Glomerular visceral epithelial cell (primary cell): ENCODE data around the gene NOS3.
"Not testable (repeated sequence)": the region's sequence is repeated elsewhere in the genome, so short reads cannot be mapped to it uniquely, and the experiment has no call there.

Experiments used
- DNase-seq: peaks from one replicate; pipeline ENCODE4 v3.0.0-alpha.2; 2016; ENCODE audit errors: extremely low spot score

The NOS3 gene

DNA sequence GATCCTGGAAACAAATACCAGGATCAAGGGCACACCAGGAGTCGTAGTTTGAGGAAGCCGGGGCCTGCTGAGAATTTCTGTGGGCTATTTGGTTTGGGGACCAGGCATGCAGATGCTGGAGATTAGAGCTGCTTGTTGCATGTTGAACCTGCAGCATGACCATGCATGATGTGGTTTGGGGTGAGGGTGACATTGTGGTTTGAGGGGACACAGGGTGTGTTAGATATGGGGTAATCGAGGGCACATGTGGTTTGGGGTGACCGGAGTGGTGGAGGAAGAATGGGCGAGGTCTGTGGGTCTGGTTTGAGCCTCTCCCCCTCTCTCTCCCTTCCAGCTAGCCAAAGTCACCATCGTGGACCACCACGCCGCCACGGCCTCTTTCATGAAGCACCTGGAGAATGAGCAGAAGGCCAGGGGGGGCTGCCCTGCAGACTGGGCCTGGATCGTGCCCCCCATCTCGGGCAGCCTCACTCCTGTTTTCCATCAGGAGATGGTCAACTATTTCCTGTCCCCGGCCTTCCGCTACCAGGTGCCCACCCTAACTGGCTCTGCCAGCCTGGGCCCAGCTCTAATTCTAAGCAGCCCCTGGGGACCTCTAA, 10.2 kb downstream of the NOS3 start:
- no peak for DNase-seq

DNA sequence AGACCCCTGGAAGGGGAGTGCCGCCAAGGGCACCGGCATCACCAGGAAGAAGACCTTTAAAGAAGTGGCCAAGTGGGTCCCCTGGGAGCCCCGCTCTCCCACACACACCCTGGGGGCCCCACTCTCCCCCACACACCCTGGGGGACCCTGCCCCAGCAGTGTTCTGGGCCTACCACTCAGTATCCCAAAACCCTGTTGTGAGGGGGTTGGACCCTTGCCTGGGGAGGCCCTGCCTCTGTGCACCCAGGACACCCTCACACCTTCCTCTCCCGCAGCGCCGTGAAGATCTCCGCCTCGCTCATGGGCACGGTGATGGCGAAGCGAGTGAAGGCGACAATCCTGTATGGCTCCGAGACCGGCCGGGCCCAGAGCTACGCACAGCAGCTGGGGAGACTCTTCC, 10.7 kb downstream of the NOS3 start:
- no peak for DNase-seq

DNA sequence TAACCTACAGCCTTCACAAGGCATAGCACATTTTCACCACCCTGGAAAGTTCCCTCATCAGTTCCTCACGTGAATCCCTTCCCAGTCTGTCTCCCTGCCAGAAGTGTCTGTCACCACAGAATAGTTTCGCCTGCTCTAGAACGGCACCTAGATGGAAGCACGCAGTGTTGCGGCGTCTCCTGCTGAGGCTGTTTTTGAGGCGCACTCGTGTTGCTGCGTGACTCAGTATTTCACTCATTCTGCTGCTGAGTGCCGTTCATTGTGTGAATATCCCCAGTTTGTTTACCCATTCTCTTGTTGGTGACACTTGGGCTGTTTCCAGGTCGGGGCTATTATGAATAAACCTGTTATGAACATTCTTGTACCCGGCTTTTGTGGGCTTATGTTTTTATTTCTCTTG, 12.8 kb downstream of the NOS3 start:
- no peak for DNase-seq

DNA sequence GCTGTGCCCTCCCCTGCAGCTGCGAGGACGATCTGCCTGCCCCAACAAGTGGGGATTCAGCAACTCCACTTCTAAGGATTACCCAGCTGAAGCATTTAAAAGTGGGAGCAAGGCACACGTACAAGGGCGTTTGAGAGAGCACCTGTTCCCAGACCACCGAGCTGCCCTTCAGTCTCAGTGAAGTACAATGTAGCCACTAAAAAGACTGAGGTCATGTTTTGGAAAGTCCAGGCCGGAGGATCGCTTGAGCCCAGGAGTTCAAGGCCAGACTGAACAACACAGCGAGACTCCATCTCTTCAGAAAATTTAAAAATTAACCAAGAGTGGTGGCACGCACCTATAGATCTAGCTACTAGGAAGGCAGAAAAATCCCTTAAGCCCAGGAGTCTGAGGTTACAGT, 14.7 kb downstream of the NOS3 start:
- DNase-seq = no peak

DNA sequence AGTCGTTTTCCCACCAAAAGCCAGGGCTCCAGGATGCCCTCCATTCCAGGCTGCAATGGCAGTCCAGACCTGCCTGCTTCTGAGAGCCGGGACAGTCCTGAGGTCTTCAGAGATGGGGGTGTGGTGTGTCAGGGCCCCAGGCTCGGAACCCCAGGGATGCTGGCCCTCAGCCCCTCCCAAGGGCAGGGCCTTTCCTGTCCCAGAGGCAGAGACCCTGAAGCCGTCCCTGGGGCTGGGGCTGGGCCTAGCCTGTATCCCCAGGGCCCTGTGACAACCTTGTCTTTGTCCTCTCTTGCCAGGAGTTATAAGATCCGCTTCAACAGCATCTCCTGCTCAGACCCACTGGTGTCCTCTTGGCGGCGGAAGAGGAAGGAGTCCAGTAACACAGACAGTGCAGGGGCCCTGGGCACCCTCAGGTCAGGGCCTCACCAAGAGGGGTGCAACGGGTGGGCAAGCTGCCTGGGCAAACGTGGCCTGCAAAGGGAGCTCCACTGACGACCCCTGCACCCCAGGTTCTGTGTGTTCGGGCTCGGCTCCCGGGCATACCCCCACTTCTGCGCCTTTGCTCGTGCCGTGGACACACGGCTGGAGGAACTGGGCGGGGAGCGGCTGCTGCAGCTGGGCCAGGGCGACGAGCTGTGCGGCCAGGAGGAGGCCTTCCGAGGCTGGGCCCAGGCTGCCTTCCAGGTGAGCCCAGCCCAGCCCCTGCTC, 15.9 kb downstream of the NOS3 start:
- no peak for DNase-seq

DNA sequence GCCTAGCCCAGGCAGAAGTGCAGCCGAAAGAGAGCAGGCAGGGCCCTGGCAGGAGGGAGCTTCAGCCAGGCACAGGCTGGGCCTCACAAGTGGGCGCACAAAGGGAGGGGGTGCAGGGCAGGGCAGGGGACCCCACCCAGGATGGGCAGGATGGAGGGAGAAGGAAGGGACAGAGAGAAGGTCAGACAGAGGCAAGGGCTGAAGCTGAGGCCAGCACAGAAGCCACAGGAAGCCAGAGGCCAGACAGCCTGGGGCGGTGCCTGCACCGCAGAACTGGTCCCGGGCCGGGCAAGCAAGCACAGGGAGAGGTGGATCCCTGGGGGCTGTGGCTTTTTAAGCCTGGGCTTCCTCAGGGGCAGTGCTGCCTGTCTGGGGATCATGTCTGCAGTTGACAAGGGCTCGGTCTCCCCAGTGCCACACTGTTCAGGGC, 16.7 kb downstream of the NOS3 start:
- no peak for DNase-seq

DNA sequence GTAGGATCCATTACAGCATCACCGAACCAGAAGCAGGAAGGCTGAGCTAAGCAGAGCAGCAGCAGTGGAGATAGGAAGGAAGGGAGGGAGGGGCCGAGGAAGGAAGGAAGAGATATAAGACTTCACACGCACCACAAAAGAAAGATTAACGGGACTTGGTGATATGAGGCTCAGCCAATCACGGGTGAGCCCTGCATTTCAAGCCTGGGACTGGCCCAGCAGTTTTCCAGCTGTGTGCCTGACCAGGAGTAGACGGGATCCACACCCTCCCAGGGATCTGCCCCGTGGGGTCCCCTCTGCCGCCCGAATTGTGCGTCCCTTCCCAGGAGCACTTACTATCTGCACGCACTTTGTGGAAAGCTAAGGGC, 17.3 kb downstream of the NOS3 start:
- no peak for DNase-seq

DNA sequence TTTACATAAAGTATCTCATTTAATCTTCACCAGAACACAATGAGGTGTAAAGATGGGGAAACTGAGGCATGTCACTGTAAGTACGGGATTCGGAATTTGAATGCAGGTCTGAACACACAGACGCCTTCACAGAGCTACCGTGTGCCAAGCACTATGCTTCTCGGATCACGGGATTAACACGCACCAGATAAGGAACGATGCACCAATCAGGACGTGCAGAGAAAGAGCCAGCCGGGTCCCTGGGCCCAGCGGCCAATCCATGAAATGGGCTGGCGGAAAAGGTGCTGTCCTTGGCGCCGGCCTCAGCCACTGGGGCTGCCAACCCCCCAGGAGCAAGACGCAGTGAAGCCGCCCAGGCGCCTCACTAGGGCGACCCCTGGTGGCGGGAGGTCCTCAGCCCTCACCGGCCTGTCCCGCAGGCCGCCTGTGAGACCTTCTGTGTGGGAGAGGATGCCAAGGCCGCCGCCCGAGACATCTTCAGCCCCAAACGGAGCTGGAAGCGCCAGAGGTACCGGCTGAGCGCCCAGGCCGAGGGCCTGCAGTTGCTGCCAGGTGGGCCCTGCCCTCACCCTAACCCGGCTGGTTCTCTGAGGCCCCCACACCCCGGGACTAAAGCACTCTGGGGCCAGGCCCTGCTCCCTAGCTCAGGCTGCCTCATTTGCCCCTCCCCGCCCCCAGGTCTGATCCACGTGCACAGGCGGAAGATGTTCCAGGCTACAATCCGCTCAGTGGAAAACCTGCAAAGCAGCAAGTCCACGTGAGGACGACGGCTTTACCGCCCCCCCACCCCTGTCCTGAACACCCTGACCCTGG, 17.9 kb downstream of the NOS3 start:
- DNase-seq = peak; percentile 34

DNA sequence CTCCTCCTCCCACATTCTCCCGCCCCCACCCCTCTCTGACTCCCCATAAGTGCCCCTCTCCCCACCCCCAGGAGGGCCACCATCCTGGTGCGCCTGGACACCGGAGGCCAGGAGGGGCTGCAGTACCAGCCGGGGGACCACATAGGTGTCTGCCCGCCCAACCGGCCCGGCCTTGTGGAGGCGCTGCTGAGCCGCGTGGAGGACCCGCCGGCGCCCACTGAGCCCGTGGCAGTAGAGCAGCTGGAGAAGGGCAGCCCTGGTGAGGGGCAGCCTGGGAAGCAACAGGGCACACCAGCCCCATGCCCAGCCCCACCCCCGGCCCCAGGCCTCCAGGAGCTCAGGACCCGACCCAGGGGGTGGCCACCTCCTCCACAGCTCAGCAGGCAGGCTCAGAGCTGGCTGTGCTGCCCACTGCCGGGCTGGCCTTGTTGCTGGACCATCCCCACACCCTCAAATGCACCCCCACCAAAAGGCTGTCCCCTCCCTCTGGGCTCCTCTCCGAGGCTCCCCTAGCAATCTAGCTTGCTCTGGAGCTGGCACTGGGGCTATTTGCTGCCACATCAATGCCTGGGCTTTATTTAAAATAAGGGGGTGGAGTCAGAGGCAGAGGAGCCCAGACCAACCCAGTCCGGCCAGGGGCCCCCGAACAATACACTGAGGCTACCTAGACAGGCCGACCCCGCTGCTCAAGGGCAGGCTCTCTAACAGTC, 18.7 kb downstream of the NOS3 start:
- no peak for DNase-seq

DNA sequence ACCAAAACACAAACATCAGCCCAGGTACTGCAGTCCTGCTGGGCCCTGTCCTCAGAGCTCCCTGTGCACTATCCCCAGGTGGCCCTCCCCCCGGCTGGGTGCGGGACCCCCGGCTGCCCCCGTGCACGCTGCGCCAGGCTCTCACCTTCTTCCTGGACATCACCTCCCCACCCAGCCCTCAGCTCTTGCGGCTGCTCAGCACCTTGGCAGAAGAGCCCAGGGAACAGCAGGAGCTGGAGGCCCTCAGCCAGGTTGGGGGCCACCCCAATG, 19.2 kb downstream of the NOS3 start:
- DNase-seq = no peak

DNA sequence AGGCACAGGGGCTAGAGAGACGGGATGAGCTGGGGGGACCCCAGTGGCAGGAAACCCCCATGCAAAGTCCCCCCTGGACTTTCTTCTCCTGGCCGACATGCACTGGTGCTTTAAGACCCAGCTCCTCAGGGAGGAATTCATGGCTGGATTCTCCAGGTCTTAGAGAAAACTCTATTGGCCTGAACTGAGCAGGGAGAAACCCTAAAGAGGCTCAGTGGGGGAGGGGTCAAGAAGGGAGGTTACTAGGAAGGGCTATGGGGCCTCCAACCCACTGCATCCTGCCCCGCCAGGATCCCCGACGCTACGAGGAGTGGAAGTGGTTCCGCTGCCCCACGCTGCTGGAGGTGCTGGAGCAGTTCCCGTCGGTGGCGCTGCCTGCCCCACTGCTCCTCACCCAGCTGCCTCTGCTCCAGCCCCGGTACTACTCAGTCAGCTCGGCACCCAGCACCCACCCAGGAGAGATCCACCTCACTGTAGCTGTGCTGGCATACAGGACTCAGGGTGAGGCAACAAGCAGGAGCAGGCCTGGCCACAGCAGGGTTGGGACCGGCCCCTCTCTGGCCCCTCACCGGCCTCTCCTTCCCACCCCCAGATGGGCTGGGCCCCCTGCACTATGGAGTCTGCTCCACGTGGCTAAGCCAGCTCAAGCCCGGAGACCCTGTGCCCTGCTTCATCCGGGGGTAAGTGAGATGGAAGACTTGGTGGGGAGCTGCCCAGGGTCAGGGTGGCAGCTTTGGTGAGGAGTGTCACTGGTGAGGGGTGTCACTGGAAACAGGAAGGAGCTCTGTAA, 19.7 kb downstream of the NOS3 start:
- peak; percentile 31 for DNase-seq

DNA sequence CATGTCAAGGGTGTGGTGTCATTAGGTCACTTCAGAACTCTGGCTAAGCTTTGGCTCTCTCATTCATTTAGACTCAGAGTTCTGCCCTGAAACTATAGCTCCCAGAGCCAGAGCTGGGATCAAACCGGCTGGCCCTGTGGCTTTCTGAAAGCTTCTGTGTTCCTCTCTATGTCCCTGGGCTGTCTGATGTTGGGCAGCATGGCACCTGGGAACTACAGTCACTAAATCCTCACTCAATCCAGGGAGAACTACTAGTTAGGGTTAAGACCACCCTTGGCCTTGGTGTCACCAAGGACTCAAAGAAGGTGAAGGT, 20.2 kb downstream of the NOS3 start:
- DNase-seq = no peak

DNA sequence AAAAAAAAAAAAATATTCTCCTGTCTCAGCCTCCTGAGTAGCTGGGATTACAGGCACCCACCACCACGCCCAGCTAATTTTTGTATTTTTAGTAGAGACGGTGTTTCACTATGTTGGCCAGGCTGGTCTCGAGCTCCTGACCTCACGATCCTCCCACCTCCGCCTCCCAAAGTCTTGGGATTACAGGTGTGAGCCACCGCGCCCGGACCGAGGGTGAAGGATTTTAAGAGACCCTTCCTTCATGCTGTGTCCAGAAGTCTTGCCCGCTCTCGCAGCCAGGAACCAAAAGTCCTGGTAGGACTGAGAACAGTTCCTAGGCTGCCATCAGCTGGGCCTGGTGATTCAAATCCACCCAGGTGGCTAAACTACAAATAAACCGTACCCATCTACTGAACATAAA, 20.8 kb downstream of the NOS3 start:
- DNase-seq = not testable (repeated sequence)

DNA sequence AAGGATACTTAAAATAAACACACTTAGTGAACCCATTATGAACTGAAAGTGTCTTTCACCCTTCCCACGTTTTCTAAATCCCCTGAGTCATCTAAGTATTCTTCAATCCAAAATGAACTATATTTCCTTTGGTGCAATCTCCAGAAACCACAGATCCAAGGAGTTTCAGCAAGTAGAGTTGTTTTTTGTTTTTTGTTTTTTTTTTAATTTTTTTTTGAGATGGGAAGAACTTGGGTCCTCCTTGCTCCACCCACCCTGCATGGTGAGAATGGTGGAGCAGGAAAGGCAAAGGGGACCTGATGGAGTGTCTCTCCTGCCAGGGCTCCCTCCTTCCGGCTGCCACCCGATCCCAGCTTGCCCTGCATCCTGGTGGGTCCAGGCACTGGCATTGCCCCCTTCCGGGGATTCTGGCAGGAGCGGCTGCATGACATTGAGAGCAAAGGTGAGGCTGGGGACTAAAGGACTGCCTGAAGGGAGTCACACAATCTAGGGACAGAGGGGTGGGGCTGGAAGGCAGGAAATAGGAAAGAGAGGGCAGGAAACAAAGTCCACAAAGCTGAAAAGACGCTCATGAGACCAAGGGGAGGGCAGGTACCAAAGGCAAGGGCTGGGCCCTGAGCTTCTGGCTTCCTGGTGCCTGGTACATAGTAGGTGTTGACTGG, 21.3 kb downstream of the NOS3 start:
- DNase-seq = no peak

DNA sequence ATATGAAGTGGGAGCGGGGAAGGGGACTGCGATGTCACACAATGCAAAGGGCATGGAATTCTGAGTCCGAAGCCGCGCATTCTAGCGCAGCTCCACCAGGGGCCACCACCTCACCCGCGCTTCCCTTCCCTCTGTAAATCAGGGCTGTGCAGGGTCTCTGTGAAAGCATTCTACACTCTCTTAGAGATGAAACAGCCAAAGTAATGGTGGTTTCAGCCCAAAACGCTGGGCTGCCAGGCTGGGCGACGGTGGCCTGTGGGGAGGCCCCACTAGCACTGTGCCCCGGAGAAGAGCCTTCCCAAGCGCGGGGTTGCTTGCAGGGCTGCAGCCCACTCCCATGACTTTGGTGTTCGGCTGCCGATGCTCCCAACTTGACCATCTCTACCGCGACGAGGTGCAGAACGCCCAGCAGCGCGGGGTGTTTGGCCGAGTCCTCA, 22.1 kb downstream of the NOS3 start:
- peak; percentile 31 for DNase-seq

DNA sequence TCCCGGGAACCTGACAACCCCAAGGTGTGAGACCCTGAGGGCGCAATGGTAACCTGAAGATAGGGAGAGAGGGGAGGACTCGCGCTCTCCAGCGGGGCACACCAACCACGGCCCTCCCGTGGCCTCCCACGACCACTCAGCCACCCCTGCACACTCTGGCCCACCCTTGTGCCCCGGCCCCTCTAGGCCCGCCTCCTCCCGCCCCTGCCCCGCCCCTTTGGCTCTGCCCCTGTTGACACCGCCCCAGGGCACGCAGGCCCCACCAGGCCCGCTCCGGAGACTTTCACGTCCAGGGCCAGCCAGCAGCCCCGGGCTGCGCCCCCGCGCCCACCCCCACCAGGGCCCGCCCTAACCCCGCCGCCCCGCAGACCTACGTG, 22.5 kb downstream of the NOS3 start:
- DNase-seq = no peak

DNA sequence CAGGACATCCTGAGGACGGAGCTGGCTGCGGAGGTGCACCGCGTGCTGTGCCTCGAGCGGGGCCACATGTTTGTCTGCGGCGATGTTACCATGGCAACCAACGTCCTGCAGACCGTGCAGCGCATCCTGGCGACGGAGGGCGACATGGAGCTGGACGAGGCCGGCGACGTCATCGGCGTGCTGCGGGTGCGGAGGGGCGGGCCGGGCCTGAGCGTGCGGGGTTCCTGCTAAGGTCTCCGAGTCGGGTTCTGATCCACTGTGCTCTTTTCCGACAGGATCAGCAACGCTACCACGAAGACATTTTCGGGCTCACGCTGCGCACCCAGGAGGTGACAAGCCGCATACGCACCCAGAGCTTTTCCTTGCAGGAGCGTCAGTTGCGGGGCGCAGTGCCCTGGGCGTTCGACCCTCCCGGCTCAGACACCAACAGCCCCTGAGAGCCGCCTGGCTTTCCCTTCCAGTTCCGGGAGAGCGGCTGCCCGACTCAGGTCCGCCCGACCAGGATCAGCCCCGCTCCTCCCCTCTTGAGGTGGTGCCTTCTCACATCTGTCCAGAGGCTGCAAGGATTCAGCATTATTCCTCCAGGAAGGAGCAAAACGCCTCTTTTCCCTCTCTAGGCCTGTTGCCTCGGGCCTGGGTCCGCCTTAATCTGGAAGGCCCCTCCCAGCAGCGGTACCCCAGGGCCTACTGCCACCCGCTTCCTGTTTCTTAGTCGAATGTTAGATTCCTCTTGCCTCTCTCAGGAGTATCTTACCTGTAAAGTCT, 23.1 kb downstream of the NOS3 start:
- DNase-seq = peak; percentile 15

DNA sequence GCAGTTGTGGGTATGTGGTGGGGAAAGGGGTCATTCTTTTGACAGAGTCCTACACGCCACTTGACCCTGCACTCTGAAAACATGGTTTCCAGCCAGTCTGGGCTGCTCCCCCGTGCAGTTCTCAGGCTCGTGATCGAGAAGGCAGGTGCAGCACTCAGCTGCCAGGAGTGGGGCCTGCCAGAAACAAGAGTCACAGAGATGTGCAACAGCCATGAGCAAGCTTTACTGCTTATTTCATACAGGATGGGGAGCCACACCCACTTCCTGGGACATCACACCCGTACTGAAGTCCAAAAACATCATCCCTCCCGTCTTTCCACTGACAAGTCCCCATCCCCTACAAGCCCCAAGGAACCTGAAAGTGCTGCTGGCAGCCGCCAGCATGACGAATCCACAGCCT, 24.1 kb downstream of the NOS3 start:
- no peak for DNase-seq

DNA sequence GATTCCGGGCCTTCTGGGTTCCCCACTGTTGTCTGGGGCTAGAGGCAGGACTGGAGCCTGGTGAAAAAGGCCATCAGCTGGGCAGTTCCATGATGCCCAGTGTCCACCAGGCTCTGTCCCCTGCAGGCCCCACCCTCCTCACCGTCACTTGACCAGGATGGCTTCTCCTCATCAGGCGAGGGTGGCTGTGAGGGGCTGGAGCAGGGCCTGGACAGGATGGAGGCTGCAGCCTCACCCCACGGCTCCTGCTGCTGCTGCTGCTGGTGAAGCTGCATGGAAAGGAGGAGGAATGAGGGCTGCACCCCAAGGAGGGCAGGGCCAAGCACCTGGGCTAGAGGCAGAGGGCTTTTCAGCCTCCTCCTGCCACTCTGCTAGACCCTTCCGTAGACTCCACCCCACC, 25.1 kb downstream of the NOS3 start:
- no peak for DNase-seq

DNA sequence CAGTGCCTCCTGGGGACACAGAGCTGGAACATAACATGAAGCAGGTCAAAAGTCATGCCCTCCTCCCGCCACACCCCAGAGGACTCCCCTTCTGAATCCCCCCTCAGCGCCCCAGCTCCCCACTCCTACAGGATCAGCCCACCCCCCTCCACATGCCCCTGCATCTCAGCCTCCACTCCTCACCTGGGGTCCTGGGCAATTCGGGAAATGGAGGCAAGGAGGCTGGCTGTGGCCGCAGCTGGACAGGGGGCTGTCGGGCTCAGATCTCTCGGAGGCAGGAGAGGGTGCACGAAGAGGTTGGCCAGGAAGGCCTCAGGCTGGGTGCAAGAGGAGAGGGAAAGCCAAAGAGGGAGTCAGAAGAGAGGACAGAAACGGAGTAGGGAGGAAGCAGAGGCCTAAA, 25.7 kb downstream of the NOS3 start:
- DNase-seq = no peak

DNA sequence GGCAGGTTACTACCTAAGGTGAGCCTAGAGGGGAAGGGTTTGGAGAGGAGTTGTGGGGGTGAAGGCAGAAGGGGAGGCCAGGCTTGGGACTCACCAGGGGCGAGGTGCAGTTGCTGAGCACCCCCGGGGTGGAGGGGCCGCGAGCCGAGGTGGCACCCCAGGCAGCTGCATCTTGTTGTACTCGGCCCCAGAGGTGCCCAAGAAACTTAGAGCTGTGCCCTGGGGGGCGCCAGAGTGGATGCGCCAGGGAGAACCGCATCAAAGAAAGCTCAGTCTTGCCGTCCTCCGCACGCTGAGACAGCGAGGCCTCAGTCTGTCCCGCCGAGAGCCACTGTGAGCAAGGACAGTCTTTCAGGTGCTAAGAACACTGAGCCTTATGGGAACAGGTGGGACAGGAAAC, 26.1 kb downstream of the NOS3 start:
- DNase-seq = no peak
